ENCODE measurements around the gene EFHC1. TPM values are rescaled to one million over a fixed set of nuclear protein-coding genes. Genes with fewer than 3 reads are reported as not detected.

The EFHC1 gene
- total and polyA plus RNA-seq, 2 donors (not counting 1 experiment from before 2014, with no cell fraction given): 19.4 to 34.8 TPM

GRCh38 chr6:52489881-52490280 is 69.7 kb downstream of the EFHC1 start:
- no peaks in the 10 kb centered on the region for H4K20me1 ChIP-seq (ENCODE audit: control insufficient read depth, insufficient read depth, low read length, poor library complexity, severe bottlenecking)
- Mint-ChIP-seq H3K27ac (peak overlapping the region; percentile 86), H3K4me1 (peaks cover 46% of the 10 kb centered on the region), H3K9me3 (ENCODE audit: insufficient read depth) (no peaks in the 10 kb centered on the region), H3K4me3 (peak overlapping the region; percentile 23), H3K27me3 (no peaks in the 10 kb centered on the region)
- intact Hi-C loops (cut with micrococcal nuclease): loop anchor here (10.0 kb wide), 1 partner anchor 505 kb away; the partner anchor contains the start of gene GSTA4
- H3K4me1 ChIP-seq (ENCODE audit: control insufficient read depth in 2 of 2, insufficient read depth in 2 of 2, low read length in 2 of 2): peaks cover 18 to 47% of the 10 kb centered on the region in 2 donors
- POLR2A ChIA-PET: no interaction called here
- H2AFZ ChIP-seq (ENCODE audit: insufficient read depth, low read depth, low read length, poor library complexity, severe bottlenecking): peak overlapping the region; percentile 3
- no peak overlapping the region for H3K9ac ChIP-seq (ENCODE audit: low read length)
- H3K4me3 ChIP-seq (ENCODE audit: control extremely low read depth in 1 of 5, extremely low read depth in 1 of 5, insufficient read depth in 1 of 5, low read depth in 2 of 5, low read length in 4 of 5): no peak overlapping the region
- peaks cover 0 to 2% of the 10 kb centered on the region in 2 experiments for H3K36me3 ChIP-seq (replicated peaks in 1 of 2; ENCODE audit: control extremely low read depth in 1 of 2, control insufficient read depth in 1 of 2, extremely low read depth in 1 of 2, insufficient read depth in 2 of 2, low read length in 1 of 2)
- peak overlapping the region in 1 of 2 donors; percentile 83 for H3K27ac ChIP-seq (ENCODE audit: low read length in 2 of 2)
- 42% methylated on average over 3 of the region's 5 CpGs for WGBS (ENCODE audit: insufficient coverage)
- TF ChIP-seq CTCF (IDR thresholded peaks at IDR 0.05) (no peak), EZH2 (IDR thresholded peaks at IDR 0.05; ENCODE audit: borderline replicate concordance, insufficient read depth, low read depth, low read length, poor library complexity, severe bottlenecking) (no peak)
- H3K27me3 ChIP-seq (replicated peaks in 1 of 4; ENCODE audit: control extremely low read depth in 1 of 4, control insufficient read depth in 3 of 4, insufficient read depth in 4 of 4, low read length in 3 of 4): no peaks in the 10 kb centered on the region
- CTCF ChIA-PET: interaction anchor here (0.9 kb wide), 1 partner anchor 162 kb away, joined by 3 read pairs; no protein-coding TSS in a partner anchor
- no peak for ATAC-seq (ENCODE audit: low read depth)
- DNase-seq: no peak
- peaks cover 0 to 3% (median 2%) of the 10 kb centered on the region in 3 donors for H3K9me3 ChIP-seq (ENCODE audit: control extremely low read depth in 1 of 3, control insufficient read depth in 2 of 3, insufficient read depth in 1 of 3, low read length in 2 of 3)
- H3K79me2 ChIP-seq (ENCODE audit: control insufficient read depth, insufficient read depth, low read length): no peaks in the 10 kb centered on the region
- H3K4me2 ChIP-seq (replicated peaks; ENCODE audit: low read depth, low read length, poor library complexity, severe bottlenecking): no peak overlapping the region

All from B cell (primary cell).